Tibial nerve (tissue), 4 donors: Measurements from ENCODE around the gene MMRN1. TPM values are rescaled to one million over a fixed set of nuclear protein-coding genes. Genes with fewer than 3 reads are reported as not detected.

Source experiments
- DNase-seq, 2 donors: peaks; one replicate each; pipeline ENCODE4 v3.0.0-alpha.2; 2019; ENCODE audit warnings: low spot score in 2 of 2
- H3K27ac ChIP-seq, 4 donors: fragments of 200-600 bp; sonication (generic) in 3 of 4; one replicate each; pipeline ENCODE4 v1.5.1; 2017 to 2019; ENCODE audit warnings: mild to moderate bottlenecking in 1 of 4
- H3K27me3 ChIP-seq, 2 donors: fragments of 200-600 bp; sonication (generic) in 1 of 2; one replicate each; pipeline versions ENCODE4 v1.5.1 to v1.6.0; 2017 to 2019
- H3K36me3 ChIP-seq, 3 donors: fragments of 200-600 bp; sonication (generic); one replicate each; pipeline ENCODE4 v1.5.1; 2018 to 2019
- H3K4me1 ChIP-seq, 4 donors: fragments of 200-600 bp; sonication (generic) in 3 of 4; one replicate each; pipeline ENCODE4 v1.5.1; 2017 to 2019
- H3K4me3 ChIP-seq, 4 donors: fragments of 200-600 bp; sonication (generic) in 3 of 4; one replicate each; pipeline ENCODE4 v1.5.1; 2017 to 2019; ENCODE audit warnings: mild to moderate bottlenecking in 1 of 4, moderate library complexity in 1 of 4
- H3K9me3 ChIP-seq, 4 donors: fragments of 200-600 bp; sonication (generic) in 3 of 4; one replicate each; pipeline ENCODE4 v1.5.1; 2017 to 2019
- EP300 ChIP-seq, 2 donors: sonication (generic); formaldehyde crosslinking; IDR thresholded peaks; one replicate each; pipeline ENCODE4 v1.6.1; 2017; ENCODE audit warnings: antibody characterized with exemption in 2 of 2, mild to moderate bottlenecking in 1 of 2
- POLR2A ChIP-seq, 2 donors: fragments of 450-650 bp; IDR thresholded peaks; one replicate each; pipeline ENCODE4 v1.6.1; 2017; ENCODE audit warnings: antibody characterized with exemption in 2 of 2, mild to moderate bottlenecking in 2 of 2, moderate library complexity in 2 of 2
- WGBS, 2 donors: methylation state at CpG; one replicate each; pipeline ENCODE4 v1.1.5; 2018; 5-methylcytosine and 5-hydroxymethylcytosine counted together
- total RNA-seq, 4 donors: library from RNA; depleted of rRNA; stranded (reverse); fragments of >200 nt; gene quantifications; one replicate each; pipeline ENCODE4 v1.1.0, GENCODE V29; 2016
- TF ChIP-seq, protein P1 (sequence below), 5 experiments: fragments of 200-600 bp in 3 of 5; fragments of 450-650 bp in 2 of 5; sonication (generic) in 3 of 5; IDR thresholded peaks; one replicate each; pipeline ENCODE4 v1.5.1; 2016 to 2019; ENCODE audit warnings: antibody characterized with exemption in 5 of 5, mild to moderate bottlenecking in 3 of 5, moderate library complexity in 2 of 5

MMRN1 gene
- total RNA-seq, 4 donors from 2014 or later, result 12.0 to 50.1 (median 22.9) TPM

DNA sequence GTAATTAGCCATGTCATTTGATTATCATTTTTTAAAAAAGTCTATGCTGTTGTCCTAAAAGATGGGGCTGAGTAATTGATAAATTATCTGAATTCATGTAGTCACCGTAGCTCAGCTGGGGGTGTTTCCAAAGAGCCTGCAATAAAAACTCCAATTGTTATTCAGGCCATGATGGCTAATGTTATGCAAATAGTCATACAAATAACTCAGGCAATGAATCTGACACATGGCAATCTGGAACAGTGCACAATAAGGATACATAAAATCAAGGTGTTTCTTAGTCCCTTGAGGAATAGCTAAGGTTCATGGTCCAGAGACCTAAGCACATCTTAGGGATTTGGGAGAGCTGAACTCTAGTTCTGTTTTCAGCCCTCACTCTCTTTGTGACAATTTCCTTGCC is 15.2 kb downstream of the MMRN1 start:
- H3K36me3 ChIP-seq, result no peaks in the 10 kb centered on the region
- no peak overlapping the region for H3K27ac ChIP-seq
- TF ChIP-seq, protein P1, sequence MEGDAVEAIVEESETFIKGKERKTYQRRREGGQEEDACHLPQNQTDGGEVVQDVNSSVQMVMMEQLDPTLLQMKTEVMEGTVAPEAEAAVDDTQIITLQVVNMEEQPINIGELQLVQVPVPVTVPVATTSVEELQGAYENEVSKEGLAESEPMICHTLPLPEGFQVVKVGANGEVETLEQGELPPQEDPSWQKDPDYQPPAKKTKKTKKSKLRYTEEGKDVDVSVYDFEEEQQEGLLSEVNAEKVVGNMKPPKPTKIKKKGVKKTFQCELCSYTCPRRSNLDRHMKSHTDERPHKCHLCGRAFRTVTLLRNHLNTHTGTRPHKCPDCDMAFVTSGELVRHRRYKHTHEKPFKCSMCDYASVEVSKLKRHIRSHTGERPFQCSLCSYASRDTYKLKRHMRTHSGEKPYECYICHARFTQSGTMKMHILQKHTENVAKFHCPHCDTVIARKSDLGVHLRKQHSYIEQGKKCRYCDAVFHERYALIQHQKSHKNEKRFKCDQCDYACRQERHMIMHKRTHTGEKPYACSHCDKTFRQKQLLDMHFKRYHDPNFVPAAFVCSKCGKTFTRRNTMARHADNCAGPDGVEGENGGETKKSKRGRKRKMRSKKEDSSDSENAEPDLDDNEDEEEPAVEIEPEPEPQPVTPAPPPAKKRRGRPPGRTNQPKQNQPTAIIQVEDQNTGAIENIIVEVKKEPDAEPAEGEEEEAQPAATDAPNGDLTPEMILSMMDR (IDR thresholded peaks at IDR 0.05), result no peak
- TF ChIP-seq EP300 (IDR thresholded peaks at IDR 0.05), result no peak
- H3K4me1 ChIP-seq, result no peaks in the 10 kb centered on the region
- no peaks in the 10 kb centered on the region for H3K27me3 ChIP-seq
- no peaks in the 10 kb centered on the region for H3K9me3 ChIP-seq
- no peak for DNase-seq
- 50 to 75% methylated on average over 1 of the region's 1 CpG for WGBS, 2 donors
- H3K4me3 ChIP-seq, result no peak overlapping the region

DNA sequence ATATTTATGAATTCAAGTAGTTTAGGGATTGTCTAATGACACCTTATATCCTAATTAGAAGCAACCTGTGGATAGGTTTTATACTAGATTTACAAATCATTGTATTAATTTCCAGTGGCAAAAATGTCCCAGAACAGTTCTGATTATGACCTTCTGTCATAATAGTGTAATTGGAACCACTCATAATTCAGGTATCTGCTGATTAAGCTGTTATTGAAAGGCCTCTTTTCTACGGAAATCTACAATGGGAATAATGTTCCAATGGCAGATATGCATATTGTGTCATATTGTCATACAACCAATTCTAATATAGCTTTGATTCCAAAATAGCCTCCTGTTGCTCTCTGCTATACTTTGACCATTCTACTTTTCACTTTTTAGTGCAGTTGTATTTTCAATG is 19.0 kb downstream of the MMRN1 start:
- H3K9me3 ChIP-seq, result no peaks in the 10 kb centered on the region
- whole genome bisulfite sequencing, 2 donors, result 69 to 76% methylated on average over 1 of the region's 1 CpG
- peaks cover 0 to 10% (median 0%) of the 10 kb centered on the region in 4 donors for H3K4me1 ChIP-seq
- H3K27me3 ChIP-seq, result no peaks in the 10 kb centered on the region
- no peak for DNase-seq
- no peak overlapping the region for H3K4me3 ChIP-seq
- no peak overlapping the region for H3K27ac ChIP-seq
- TF ChIP-seq EP300 (IDR thresholded peaks at IDR 0.05), result no peak
- TF ChIP-seq, protein P1 (IDR thresholded peaks at IDR 0.05), result no peak
- no peak for TF ChIP-seq POLR2A (IDR thresholded peaks at IDR 0.05)
- no peaks in the 10 kb centered on the region for H3K36me3 ChIP-seq

DNA sequence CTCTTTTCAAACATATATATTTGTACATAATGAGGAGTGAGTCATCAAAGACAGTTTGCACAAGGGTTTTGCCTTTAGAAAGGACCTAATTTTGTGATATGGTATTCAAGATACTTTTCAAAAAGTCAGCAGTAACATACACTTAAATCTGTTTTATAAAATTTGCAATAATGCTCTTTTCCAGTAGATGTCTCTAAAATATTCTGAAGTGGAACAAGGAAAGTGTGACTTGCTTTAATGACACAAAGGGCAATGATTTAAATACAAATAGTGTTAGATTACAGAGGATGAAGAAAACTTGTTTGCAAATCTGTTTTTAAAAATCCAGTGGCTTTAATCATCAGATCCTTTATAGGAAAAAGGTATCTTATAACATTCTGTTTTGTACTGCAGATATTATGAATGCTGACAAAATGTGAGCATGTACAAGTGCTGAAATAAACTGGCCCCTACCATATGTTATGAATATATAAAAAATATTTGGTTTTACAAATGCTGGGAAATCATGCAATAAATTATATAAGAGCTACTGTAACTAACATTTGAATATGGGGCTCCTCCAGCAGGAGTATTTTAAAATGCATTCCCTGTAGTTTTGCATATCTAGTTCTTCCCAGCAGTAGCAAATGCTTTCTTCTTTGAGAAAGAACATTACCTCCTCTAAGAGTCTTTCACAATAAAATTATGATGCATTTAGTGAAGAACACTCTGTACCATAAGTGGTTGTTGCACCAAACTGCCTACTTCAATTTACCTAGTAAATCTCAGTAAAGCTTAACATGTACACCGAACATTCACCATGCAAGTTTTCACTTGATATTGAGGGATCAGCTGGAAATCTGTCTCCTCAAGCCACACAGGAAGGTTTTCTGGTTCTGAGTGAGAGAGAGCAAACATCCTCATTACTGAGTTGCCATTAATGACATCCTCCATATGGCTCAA is 20.2 kb downstream of the MMRN1 start:
- Histone ChIP-seq H3K9me3 (no peaks in the 10 kb centered on the region), H3K27me3 (no peaks in the 10 kb centered on the region), H3K4me1 (peaks cover 0 to 10% (median 0%) of the 10 kb centered on the region in 4 donors), H3K27ac (no peak overlapping the region), H3K36me3 (no peaks in the 10 kb centered on the region), H3K4me3 (no peak overlapping the region)
- WGBS, 2 donors, result 82 to 89% methylated on average over 1 of the region's 1 CpG
- TF ChIP-seq, protein P1 (IDR thresholded peaks at IDR 0.05), result no peak
- TF ChIP-seq POLR2A (IDR thresholded peaks at IDR 0.05) (no peak), EP300 (IDR thresholded peaks at IDR 0.05) (no peak)
- no peak for DNase-seq

DNA sequence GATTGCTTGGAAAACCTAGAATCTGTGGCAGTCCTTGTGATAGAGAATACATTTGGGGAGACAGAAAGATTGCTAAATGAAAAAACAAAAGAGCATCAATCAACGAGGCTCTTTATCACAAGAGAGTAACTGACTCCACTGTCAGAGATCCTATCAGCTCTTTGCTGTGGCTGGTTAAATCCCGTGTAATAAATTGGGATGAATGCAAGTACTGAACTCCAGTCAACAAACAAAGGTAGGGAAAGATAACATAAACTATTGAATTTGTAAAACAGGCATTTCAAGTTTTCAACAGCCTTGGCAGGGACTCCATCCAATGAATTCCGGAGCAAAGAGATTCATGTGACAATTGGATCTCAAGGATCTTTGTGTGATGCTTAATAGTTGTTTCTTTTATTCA is 21.3 kb downstream of the MMRN1 start:
- whole genome bisulfite sequencing, 2 donors, result 29 to 36% methylated on average over 3 of the region's 3 CpGs
- DNase-seq, result no peak
- H3K9me3 ChIP-seq, result no peaks in the 10 kb centered on the region
- H3K4me3 ChIP-seq, result no peak overlapping the region
- H3K36me3 ChIP-seq, result no peaks in the 10 kb centered on the region
- peaks cover 0 to 10% (median 0%) of the 10 kb centered on the region in 4 donors for H3K4me1 ChIP-seq
- TF ChIP-seq EP300 (IDR thresholded peaks at IDR 0.05) (no peak), POLR2A (IDR thresholded peaks at IDR 0.05) (no peak)
- TF ChIP-seq, protein P1 (IDR thresholded peaks at IDR 0.05), result no peak
- H3K27ac ChIP-seq, result no peak overlapping the region
- no peaks in the 10 kb centered on the region for H3K27me3 ChIP-seq

DNA sequence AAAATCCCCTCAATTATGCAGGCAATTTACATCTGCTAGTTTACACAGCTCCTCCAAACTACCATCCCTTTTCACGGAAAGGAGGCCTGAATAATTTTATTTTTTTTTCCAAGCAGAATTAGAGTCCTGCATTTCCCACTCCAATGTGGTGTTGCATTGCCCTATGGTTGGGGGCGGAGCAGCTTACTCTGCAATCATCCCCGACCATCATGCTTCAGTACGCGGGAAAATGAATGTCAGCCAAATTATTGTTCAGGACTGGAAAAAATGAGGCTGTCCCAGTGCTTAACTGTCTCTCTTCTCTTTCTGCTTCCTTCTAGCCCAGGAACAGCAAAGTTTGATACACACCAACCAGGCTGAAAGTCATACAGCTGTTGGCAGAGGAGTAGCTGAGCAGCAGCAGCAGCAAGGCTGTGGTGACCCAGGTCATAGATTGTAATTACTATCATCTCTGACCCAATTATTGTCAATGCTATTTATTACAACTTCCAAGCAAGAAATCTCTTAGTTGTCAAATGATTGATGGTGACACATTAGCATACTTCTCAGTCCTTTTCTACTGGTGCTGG is 28.3 kb downstream of the MMRN1 start:
- no peak for DNase-seq
- H3K36me3 ChIP-seq, result no peaks in the 10 kb centered on the region
- H3K27ac ChIP-seq, result no peak overlapping the region
- H3K9me3 ChIP-seq, result no peaks in the 10 kb centered on the region
- WGBS, 2 donors, result 42 to 48% methylated on average over 5 of the region's 5 CpGs
- TF ChIP-seq, protein P1 (IDR thresholded peaks at IDR 0.05), result no peak
- TF ChIP-seq POLR2A (IDR thresholded peaks at IDR 0.05) (no peak), EP300 (IDR thresholded peaks at IDR 0.05) (no peak)
- no peaks in the 10 kb centered on the region for H3K27me3 ChIP-seq
- H3K4me1 ChIP-seq, result no peaks in the 10 kb centered on the region
- no peak overlapping the region for H3K4me3 ChIP-seq
